HEK293 (cell line): ENCODE data around the gene NEGR1.

Experiments used
- CTCF ChIP-seq: fragments of 450-650 bp; formaldehyde crosslinking; IDR thresholded peaks from 2 replicates; pipeline ENCODE4 v1.5.1; 2016; ENCODE audit warnings: missing biosample characterization, missing genetic modification characterization
- HOXA7 ChIP-seq: sonication (generic); formaldehyde crosslinking; IDR thresholded peaks from 2 replicates; pipeline ENCODE4 v1.8.1; 2022; ENCODE audit warnings: missing genetic modification reagents, borderline replicate concordance

GRCh38 chr1:71562298-71562697 lies 720.0 kb downstream of the NEGR1 start:
- TF ChIP-seq HOXA7 (no peak), CTCF (tag by site-specific recombination) (no peak)
